Ectodermal cell (in vitro differentiated cells): ENCODE results near the gene KCNMB2.
A peak's percentile ranks its signal among the peaks of the same experiment; 100 is the strongest.
"Not testable (repeated sequence)": the region's sequence is repeated elsewhere in the genome, so short reads cannot be mapped to it uniquely, and the experiment has no call there.

ENCODE experiments used
- H3K27ac ChIP-seq: 2 replicates; pipeline ENCODE4 v1.7.0; 2013; ENCODE audit warnings: mild to moderate bottlenecking, low read depth, low read length; ENCODE audit not compliant: insufficient read depth, poor library complexity, severe bottlenecking
- H3K27me3 ChIP-seq: 2 replicates; pipeline ENCODE4 v1.7.0; 2013; ENCODE audit warnings: mild to moderate bottlenecking, low read length; ENCODE audit not compliant: insufficient read depth, control insufficient read depth, poor library complexity, severe bottlenecking
- H3K36me3 ChIP-seq: one replicate; pipeline ENCODE4 v1.7.0; 2013; ENCODE audit warnings: low read length; ENCODE audit not compliant: control insufficient read depth, insufficient read depth
- H3K4me1 ChIP-seq: one replicate; pipeline ENCODE4 v1.7.0; 2013; ENCODE audit warnings: low read length; ENCODE audit not compliant: control insufficient read depth, insufficient read depth
- H3K4me3 ChIP-seq: 2 replicates; pipeline ENCODE4 v1.7.0; 2013; ENCODE audit warnings: low read depth, low read length, control low read depth; ENCODE audit not compliant: insufficient read depth
- H3K9me3 ChIP-seq: 2 replicates; pipeline ENCODE4 v1.7.0; 2013; ENCODE audit warnings: mild to moderate bottlenecking, low read length, moderate library complexity; ENCODE audit not compliant: control insufficient read depth
- WGBS, 2 experiments: methylation state at CpG; one replicate each; pipeline ENCODE4 v1.1.7; 2013; ENCODE audit warnings: missing lambda C conversion rate in 2 of 2; 5-methylcytosine and 5-hydroxymethylcytosine counted together

Gene KCNMB2

GRCh38 chr3:178845420-178846118, 309.3 kb downstream of the KCNMB2 start:
- H3K27me3 ChIP-seq = no peaks in the 10 kb centered on the region
- no peak overlapping the region for H3K4me3 ChIP-seq
- no peaks in the 10 kb centered on the region for H3K9me3 ChIP-seq
- WGBS, 2 experiments = 91 to 100% methylated on average over 3 of the region's 3 CpGs
- H3K36me3 ChIP-seq = no peaks in the 10 kb centered on the region
- H3K27ac ChIP-seq = no peak overlapping the region
- H3K4me1 ChIP-seq = no peaks in the 10 kb centered on the region

GRCh38 chr3:178847190-178847589, 311.0 kb downstream of the KCNMB2 start:
- no peak overlapping the region for H3K27ac ChIP-seq
- H3K4me3 ChIP-seq = no peak overlapping the region
- H3K9me3 ChIP-seq = no peaks in the 10 kb centered on the region
- no peaks in the 10 kb centered on the region for H3K4me1 ChIP-seq
- WGBS, 2 experiments = 86 to 90% methylated on average over 1 to 2 of the region's 2 CpGs
- no peaks in the 10 kb centered on the region for H3K36me3 ChIP-seq
- H3K27me3 ChIP-seq = no peaks in the 10 kb centered on the region

- no peaks in the 10 kb centered on the region for H3K36me3 ChIP-seq
- 60 to 70% methylated on average over 3 to 4 of the region's 4 CpGs for WGBS, 2 experiments
These were observed 313.1 kb downstream of the KCNMB2 start for GRCh38 chr3:178849199-178849910.

DNA sequence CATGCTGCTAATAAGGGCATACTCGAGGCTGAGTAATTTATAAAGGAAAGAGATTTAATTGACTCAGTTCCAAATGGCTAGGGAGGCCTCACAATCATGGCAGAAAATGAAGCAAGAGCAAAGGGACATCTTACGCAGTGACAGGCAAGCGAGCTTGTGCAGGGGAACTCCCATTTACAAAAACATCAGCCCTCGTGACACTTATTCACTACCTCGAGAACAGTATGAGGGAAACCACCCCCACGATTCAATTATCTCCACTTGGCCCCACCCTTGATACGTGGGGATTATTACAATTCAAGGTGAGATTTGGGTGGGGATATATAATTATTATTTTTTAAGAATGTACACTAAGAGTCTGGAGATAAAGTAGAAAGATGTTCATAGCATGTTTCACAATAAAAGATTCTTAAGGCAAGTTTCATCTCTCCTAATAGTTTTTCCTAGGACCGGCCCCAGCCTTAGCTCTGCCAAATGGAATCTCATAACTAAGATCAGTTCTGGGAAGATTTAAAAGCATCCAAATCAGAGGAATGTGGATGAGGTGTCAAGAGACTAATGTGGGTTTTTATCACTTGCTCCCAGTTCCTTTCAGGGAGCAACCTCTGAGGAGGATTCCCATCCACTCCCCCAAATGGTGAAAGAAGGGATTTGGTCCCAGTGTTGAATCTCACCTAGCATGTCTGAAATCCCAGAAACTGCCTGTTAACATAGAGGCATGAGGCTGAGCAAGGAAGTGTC, 314.4 kb downstream of the KCNMB2 start:
- H3K27me3 ChIP-seq = no peaks in the 10 kb centered on the region
- WGBS, 2 experiments = 93 to 95% methylated on average over 5 to 6 of the region's 8 CpGs
- H3K4me1 ChIP-seq = no peaks in the 10 kb centered on the region
- H3K27ac ChIP-seq = no peak overlapping the region
- no peaks in the 10 kb centered on the region for H3K36me3 ChIP-seq
- no peak overlapping the region for H3K4me3 ChIP-seq
- H3K9me3 ChIP-seq = no peaks in the 10 kb centered on the region

More at GRCh38 chr3:178849199-178849910, 313.1 kb downstream of the KCNMB2 start:
- H3K4me3 ChIP-seq = no peak overlapping the region
- H3K9me3 ChIP-seq = no peaks in the 10 kb centered on the region
- no peaks in the 10 kb centered on the region for H3K4me1 ChIP-seq
- H3K27ac ChIP-seq = no peak overlapping the region
- no peaks in the 10 kb centered on the region for H3K27me3 ChIP-seq

GRCh38 chr3:178851564-178851963, 315.3 kb downstream of the KCNMB2 start:
- H3K4me1 ChIP-seq = no peaks in the 10 kb centered on the region
- H3K27me3 ChIP-seq = no peaks in the 10 kb centered on the region
- H3K9me3 ChIP-seq = no peaks in the 10 kb centered on the region
- H3K27ac ChIP-seq = no peak overlapping the region
- H3K36me3 ChIP-seq = no peaks in the 10 kb centered on the region
- no peak overlapping the region for H3K4me3 ChIP-seq
- WGBS, 2 experiments = no CpG with 5 or more reads among the region's 1 CpG

DNA sequence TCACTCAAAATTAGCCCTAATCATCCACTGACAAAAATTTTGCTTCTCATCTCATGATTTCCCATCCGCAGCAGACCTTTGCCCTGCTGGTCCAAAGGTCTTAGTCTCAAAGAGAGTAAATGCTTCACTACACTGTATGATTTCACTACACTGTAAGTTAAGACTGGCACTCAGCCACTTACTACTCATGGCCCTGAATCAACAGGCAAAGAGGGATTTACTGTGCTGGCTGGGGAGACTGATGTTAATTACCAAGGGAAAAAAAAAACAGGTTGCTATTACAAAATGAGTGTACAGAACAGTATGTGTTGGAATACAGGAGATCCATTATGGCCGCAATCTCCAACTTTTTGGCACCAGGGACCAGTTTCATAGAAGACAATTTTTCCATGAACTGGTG, 320.6 kb downstream of the KCNMB2 start:
- Histone ChIP-seq H3K4me1 (no peaks in the 10 kb centered on the region), H3K36me3 (no peaks in the 10 kb centered on the region), H3K9me3 (no peaks in the 10 kb centered on the region), H3K27me3 (no peaks in the 10 kb centered on the region), H3K27ac (no peak overlapping the region), H3K4me3 (no peak overlapping the region)
- 95% methylated on average over 2 of the region's 2 CpGs for WGBS, 2 experiments

GRCh38 chr3:178859386-178859785, 323.1 kb downstream of the KCNMB2 start:
- H3K9me3 ChIP-seq = no peaks in the 10 kb centered on the region
- WGBS, 2 experiments = 89 to 97% methylated on average over 3 of the region's 3 CpGs
- no peaks in the 10 kb centered on the region for H3K27me3 ChIP-seq
- no peak overlapping the region for H3K27ac ChIP-seq
- no peak overlapping the region for H3K4me3 ChIP-seq
- H3K36me3 ChIP-seq = no peaks in the 10 kb centered on the region
- no peaks in the 10 kb centered on the region for H3K4me1 ChIP-seq

GRCh38 chr3:178859900-178860436, 323.7 kb downstream of the KCNMB2 start:
- not testable (repeated sequence) for H3K4me1 ChIP-seq, H3K9me3 ChIP-seq, H3K36me3 ChIP-seq, H3K27ac ChIP-seq, H3K27me3 ChIP-seq
- 54 to 75% methylated on average over 22 to 28 of the region's 29 CpGs for WGBS, 2 experiments
- peak overlapping the region; percentile 31 for H3K4me3 ChIP-seq

GRCh38 chr3:178868681-178869080, 332.4 kb downstream of the KCNMB2 start:
- H3K27ac ChIP-seq = no peak overlapping the region
- H3K27me3 ChIP-seq = no peaks in the 10 kb centered on the region
- no peaks in the 10 kb centered on the region for H3K9me3 ChIP-seq
- no peaks in the 10 kb centered on the region for H3K36me3 ChIP-seq
- H3K4me1 ChIP-seq = no peaks in the 10 kb centered on the region
- WGBS, 2 experiments = 43 to 44% methylated on average over 2 of the region's 2 CpGs
- H3K4me3 ChIP-seq = no peak overlapping the region

GRCh38 chr3:178870085-178870484, 333.8 kb downstream of the KCNMB2 start:
- Histone ChIP-seq H3K9me3 (no peaks in the 10 kb centered on the region), H3K4me3 (no peak overlapping the region)

More at GRCh38 chr3:178870085-178870484, 333.8 kb downstream of the KCNMB2 start:
- Histone ChIP-seq H3K27ac (no peak overlapping the region), H3K4me1 (no peaks in the 10 kb centered on the region), H3K36me3 (no peaks in the 10 kb centered on the region), H3K27me3 (no peaks in the 10 kb centered on the region)
